Naive thymus-derived CD4-positive, alpha-beta T cell (primary cell): Measurements from ENCODE around the gene BID. TPM values are rescaled to one million over a fixed set of nuclear protein-coding genes. Genes with fewer than 3 reads are reported as not detected.

Experiments
- ATAC-seq: fragments of 150-1000 bp; cut with Tn5 transposase; 2 replicates; pipeline ENCODE4 v1.10.0; 2021; ENCODE audit warnings: mild to moderate bottlenecking, moderate library complexity
- CTCF ChIA-PET: fragments of 350-600 bp; sonication (Branson Sonifier 250); formaldehyde crosslinking; loops from one replicate; lab custom pipeline; 2021; ENCODE audit warnings: antibody characterized with exemption; lab: Charles Lee
- POLR2A ChIA-PET: fragments of 350-600 bp; sonication (Branson Sonifier 250); formaldehyde crosslinking; loops from one replicate; lab custom pipeline; 2021; ENCODE audit warnings: antibody characterized with exemption, inconsistent platforms; lab: Charles Lee
- DNase-seq, 9 donors: peaks; one replicate each; pipeline versions ENCODE4 v3.0.0 to v3.0.0-alpha.2; 2020 to 2022; ENCODE audit warnings: mixed read lengths in 1 of 9
- H3K27ac ChIP-seq: one replicate; pipeline ENCODE4 v1.7.0; 2013; ENCODE audit warnings: mild to moderate bottlenecking, low read depth, low read length, moderate library complexity
- H3K27me3 ChIP-seq, 2 donors: one replicate each; pipeline ENCODE4 v1.7.0; 2013; ENCODE audit warnings: low read length in 2 of 2, mild to moderate bottlenecking in 2 of 2, moderate library complexity in 2 of 2; ENCODE audit not compliant: control insufficient read depth in 2 of 2, insufficient read depth in 2 of 2
- H3K36me3 ChIP-seq, 3 experiments: 1 replicate in 2 of 3; 2 replicates in 1 of 3; pipeline ENCODE4 v1.7.0; 2013; ENCODE audit warnings: low read length in 3 of 3, mild to moderate bottlenecking in 3 of 3, moderate library complexity in 1 of 3; ENCODE audit not compliant: insufficient read depth in 3 of 3, control insufficient read depth in 2 of 3
- H3K4me1 ChIP-seq, 2 donors: one replicate each; pipeline ENCODE4 v1.7.0; 2013; ENCODE audit warnings: low read length in 2 of 2, mild to moderate bottlenecking in 2 of 2, moderate library complexity in 1 of 2; ENCODE audit not compliant: control insufficient read depth in 2 of 2, insufficient read depth in 2 of 2
- H3K4me3 ChIP-seq: 2 replicates; pipeline ENCODE4 v1.7.0; 2013; ENCODE audit warnings: mild to moderate bottlenecking, low read length
- H3K9me3 ChIP-seq, 3 experiments: 1 replicate in 2 of 3; 2 replicates in 1 of 3; pipeline ENCODE4 v1.7.0; 2013; ENCODE audit warnings: low read length in 3 of 3; ENCODE audit not compliant: control insufficient read depth in 2 of 3
- H3K27ac Mint-ChIP-seq, 9 donors: one replicate each; pipeline ENCODE4 v1.8.0; 2020 to 2022; ENCODE audit warnings: mixed read lengths in 9 of 9, mild to moderate bottlenecking in 8 of 9, moderate library complexity in 5 of 9, inconsistent platforms in 2 of 9
- H3K27me3 Mint-ChIP-seq, 5 donors: one replicate each; pipeline ENCODE4 v1.8.0; 2021 to 2022; ENCODE audit warnings: mixed read lengths in 5 of 5, mild to moderate bottlenecking in 1 of 5
- H3K36me3 Mint-ChIP-seq, 5 donors: one replicate each; pipeline ENCODE4 v1.8.0; 2020 to 2022; ENCODE audit warnings: mixed read lengths in 5 of 5, mild to moderate bottlenecking in 3 of 5, inconsistent platforms in 1 of 5
- H3K4me1 Mint-ChIP-seq, 7 donors: one replicate each; pipeline ENCODE4 v1.8.0; 2020 to 2022; ENCODE audit warnings: mixed read lengths in 7 of 7, mild to moderate bottlenecking in 3 of 7, inconsistent platforms in 1 of 7
- H3K4me3 Mint-ChIP-seq, 10 donors: one replicate each; pipeline ENCODE4 v1.8.0; 2020 to 2022; ENCODE audit warnings: mild to moderate bottlenecking in 10 of 10, mixed read lengths in 10 of 10, moderate library complexity in 6 of 10, inconsistent platforms in 2 of 10
- H3K9me3 Mint-ChIP-seq, 11 donors: one replicate each; pipeline ENCODE4 v1.8.0; 2020 to 2022; ENCODE audit warnings: mixed read lengths in 11 of 11, mild to moderate bottlenecking in 4 of 11, inconsistent platforms in 1 of 11, moderate library complexity in 1 of 11
- intact Hi-C, 2 donors: fragments of 100-400 bp; cut with micrococcal nuclease; formaldehyde crosslinking; loops; one replicate each; pipeline ENCODE4 v1.15.1; 2023
- polyA plus RNA-seq, 2 donors: library from polyadenylated mRNA; unstranded; fragments of 300-500 nt; fragmentation: Illumina TruSeq; gene quantifications; one replicate each; pipeline ENCODE4 v1.2.3, GENCODE V29; 2021
- total RNA-seq, 6 experiments: library from RNA in 5 of 6; stranded (reverse) in 5 of 6; gene quantifications; 1 replicate in 5 of 6; 2 replicates in 1 of 6; pipeline ENCODE4 v1.2.3 and lab custom pipeline; 2021 to 2026

Gene BID
- total and polyA plus RNA-seq, 7 experiments from 2014 or later, result 15.4 to 66.2 (median 32.1) TPM

DNA sequence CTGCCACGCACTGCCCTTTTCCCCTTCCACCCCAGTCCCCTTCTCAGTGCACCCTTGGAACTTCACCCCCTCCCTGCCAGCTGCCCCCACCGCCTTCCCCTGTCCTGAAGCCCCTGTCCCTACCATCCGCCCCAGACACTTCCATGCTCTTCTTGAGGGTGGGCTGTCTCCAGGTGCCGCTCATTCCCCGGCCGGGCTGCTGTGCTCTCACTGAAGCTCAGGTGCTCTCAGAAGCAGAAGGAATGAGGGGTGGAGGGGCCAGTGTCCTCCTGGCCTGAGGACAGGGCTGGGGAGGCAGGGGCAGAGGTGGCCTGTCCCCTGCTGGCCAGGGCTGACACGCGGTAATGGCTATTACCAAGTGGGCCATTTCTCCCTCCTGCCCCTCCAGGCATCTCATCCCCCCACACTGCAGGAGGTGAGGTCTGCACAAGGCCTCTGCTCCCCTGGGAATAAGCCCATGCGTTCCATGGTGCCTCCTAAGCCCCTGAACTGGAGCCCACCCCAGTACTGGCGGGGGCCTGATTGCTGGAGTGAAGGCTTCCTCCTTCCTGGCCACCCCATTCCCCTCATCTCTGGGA lies 6.6 kb upstream of the BID start:
- ATAC-seq, result no peak
- ChIA-PET POLR2A (interaction anchor here (2.5 kb wide), 1 partner anchor 11 kb away, joined by 9 read pairs; no protein-coding TSS in a partner anchor), CTCF (interaction anchor here (1.6 kb wide), 1 partner anchor 37 kb away, joined by 6 read pairs; no protein-coding TSS in a partner anchor)
- no peaks in the 10 kb centered on the region for H3K9me3 ChIP-seq
- DNase-seq, result no peak
- H3K4me3 ChIP-seq, result no peak overlapping the region
- no peak overlapping the region for H3K27ac ChIP-seq
- Mint-ChIP-seq H3K36me3 (peaks cover 0 to 14% (median 3%) of the 10 kb centered on the region in 5 donors), H3K9me3 (peaks cover 0 to 2% (median 0%) of the 10 kb centered on the region in 11 donors), H3K27me3 (no peaks in the 10 kb centered on the region), H3K27ac (peak overlapping the region in 6 of 9 donors; percentile 12 to 89 (median 50)), H3K4me1 (peaks cover 26 to 63% (median 52%) of the 10 kb centered on the region in 7 donors), H3K4me3 (peak overlapping the region in 6 of 10 donors; percentile 3 to 97 (median 68))
- intact Hi-C loops, result no loop called here
- H3K36me3 ChIP-seq, result no peaks in the 10 kb centered on the region
- peaks cover 50 to 52% of the 10 kb centered on the region in 2 donors for H3K4me1 ChIP-seq
- no peaks in the 10 kb centered on the region for H3K27me3 ChIP-seq

GRCh38 chr22:17780116-17780740 lies 6.0 kb upstream of the BID start:
- no peak overlapping the region for H3K4me3 ChIP-seq
- Mint-ChIP-seq H3K27me3 (no peaks in the 10 kb centered on the region), H3K4me1 (peaks cover 32 to 67% (median 58%) of the 10 kb centered on the region in 7 donors), H3K9me3 (peaks cover 0 to 2% (median 0%) of the 10 kb centered on the region in 11 donors), H3K36me3 (peaks cover 0 to 14% (median 3%) of the 10 kb centered on the region in 5 donors), H3K4me3 (peak overlapping the region in 9 of 10 donors; percentile 32 to 97 (median 95)), H3K27ac (peak overlapping the region; percentile 18 to 89 (median 49))
- CTCF ChIA-PET, result interaction anchor here (0.7 to 1.2 kb wide), 2 partner anchors 8 to 296 kb away, joined by 3 read pairs; no protein-coding TSS in a partner anchor
- no peaks in the 10 kb centered on the region for H3K27me3 ChIP-seq
- no peaks in the 10 kb centered on the region for H3K36me3 ChIP-seq
- no peaks in the 10 kb centered on the region for H3K9me3 ChIP-seq
- POLR2A ChIA-PET, result interaction anchor here (1.2 to 2.5 kb wide), 2 partner anchors 11 to 25 kb away, joined by 3 to 9 read pairs; no protein-coding TSS in a partner anchor
- intact Hi-C loops, result no loop called here
- no peak for ATAC-seq
- no peak overlapping the region for H3K27ac ChIP-seq
- DNase-seq, result no peak
- peaks cover 55 to 56% of the 10 kb centered on the region in 2 donors for H3K4me1 ChIP-seq

- H3K27me3 Mint-ChIP-seq, result no peaks in the 10 kb centered on the region
- CTCF ChIA-PET, result interaction anchor here (0.6 to 1.2 kb wide), 4 partner anchors 8 to 297 kb away, joined by 3 read pairs; no protein-coding TSS in a partner anchor
- H3K27ac Mint-ChIP-seq, result peak overlapping the region; percentile 28 to 89 (median 70)
- no peaks in the 10 kb centered on the region for H3K27me3 ChIP-seq
- H3K36me3 Mint-ChIP-seq, result peaks cover 0 to 14% (median 3%) of the 10 kb centered on the region in 5 donors
- H3K4me1 Mint-ChIP-seq, result peaks cover 36 to 74% (median 65%) of the 10 kb centered on the region in 7 donors
- peak overlapping the region; percentile 58 to 97 (median 94) for H3K4me3 Mint-ChIP-seq
- DNase-seq, result no peak
- no peak for ATAC-seq
- H3K9me3 Mint-ChIP-seq, result peaks cover 0 to 2% (median 0%) of the 10 kb centered on the region in 11 donors
- H3K4me3 ChIP-seq, result no peak overlapping the region
- intact Hi-C loops, result loop anchor here in 1 of 2 donors (5.0 kb wide), 1 partner anchor 622 kb away; the partner anchor contains the start of gene HDHD5
- H3K36me3 ChIP-seq, result no peaks in the 10 kb centered on the region
- H3K27ac ChIP-seq, result no peak overlapping the region
- H3K4me1 ChIP-seq, result peaks cover 63% of the 10 kb centered on the region in 2 donors
- H3K9me3 ChIP-seq, result no peaks in the 10 kb centered on the region
- POLR2A ChIA-PET, result interaction anchor here (1.2 to 2.5 kb wide), 3 partner anchors 10 to 25 kb away, joined by 3 to 9 read pairs (median 3); no protein-coding TSS in a partner anchor
Measured at GRCh38 chr22:17779286-17780115, 5.2 kb upstream of the BID start.

- intact Hi-C loops, result loop anchor here in 1 of 2 donors (5.0 kb wide), 1 partner anchor 621 kb away; the partner anchor contains the start of gene HDHD5
- peak overlapping the region; percentile 70 to 99 (median 96) for H3K27ac Mint-ChIP-seq
- POLR2A ChIA-PET, result interaction anchor here (0.7 to 2.5 kb wide), 4 partner anchors 9 to 808 kb away, joined by 3 to 9 read pairs (median 4); no protein-coding TSS in a partner anchor
Measured at GRCh38 chr22:17778412-17778976, 4.2 kb upstream of the BID start.

GRCh38 chr22:17777717-17778044 lies 3.4 kb upstream of the BID start:
- H3K27me3 ChIP-seq, result no peaks in the 10 kb centered on the region
- H3K4me3 ChIP-seq, result peak overlapping the region; percentile 94
- peaks cover 46 to 81% (median 71%) of the 10 kb centered on the region in 7 donors for H3K4me1 Mint-ChIP-seq
- ChIA-PET POLR2A (interaction anchor here (1.3 to 1.6 kb wide), 2 partner anchors 11 to 298 kb away, joined by 3 to 5 read pairs; no protein-coding TSS in a partner anchor), CTCF (interaction anchor here (1.1 to 2.2 kb wide), 2 partner anchors 8 to 35 kb away, joined by 6 to 13 read pairs; no protein-coding TSS in a partner anchor)
- intact Hi-C loops, result loop anchor here (1.0 to 5.0 kb wide), 6 partner anchors 10 to 620 kb away; partner anchors contain the start of genes PEX26 (in 2 of the 2), ATP6V1E1 (in 1 of the 2), BCL2L13 (in 1 of the 2) and HDHD5 (in 1 of the 2)
- H3K27ac Mint-ChIP-seq, result peak overlapping the region; percentile 89 to 99 (median 96)
- no peaks in the 10 kb centered on the region for H3K36me3 ChIP-seq
- H3K27me3 Mint-ChIP-seq, result peaks cover 0 to 1% (median 0%) of the 10 kb centered on the region in 5 donors
- peak overlapping the region; percentile 88 for H3K27ac ChIP-seq
- DNase-seq (no peak), ATAC-seq (no peak)
- H3K9me3 Mint-ChIP-seq, result peaks cover 0 to 2% (median 0%) of the 10 kb centered on the region in 11 donors
- H3K36me3 Mint-ChIP-seq, result peaks cover 0 to 14% (median 6%) of the 10 kb centered on the region in 5 donors
- H3K4me3 Mint-ChIP-seq, result peak overlapping the region; percentile 72 to 97 (median 95)
- H3K9me3 ChIP-seq, result no peaks in the 10 kb centered on the region
- H3K4me1 ChIP-seq, result peaks cover 72 to 73% of the 10 kb centered on the region in 2 donors

More at GRCh38 chr22:17778412-17778976, 4.2 kb upstream of the BID start:
- DNase-seq (no peak), ATAC-seq (no peak)
- Mint-ChIP-seq H3K4me1 (peaks cover 38 to 76% (median 65%) of the 10 kb centered on the region in 7 donors), H3K9me3 (peaks cover 0 to 2% (median 0%) of the 10 kb centered on the region in 11 donors), H3K4me3 (peak overlapping the region; percentile 72 to 97 (median 95)), H3K27me3 (no peaks in the 10 kb centered on the region), H3K36me3 (peaks cover 0 to 14% (median 3%) of the 10 kb centered on the region in 5 donors)
- Histone ChIP-seq H3K4me3 (peak overlapping the region; percentile 94), H3K9me3 (no peaks in the 10 kb centered on the region), H3K27ac (peak overlapping the region; percentile 88), H3K4me1 (peaks cover 64 to 65% of the 10 kb centered on the region in 2 donors), H3K36me3 (no peaks in the 10 kb centered on the region), H3K27me3 (no peaks in the 10 kb centered on the region)
- CTCF ChIA-PET, result interaction anchor here (1.2 kb wide), 1 partner anchor 36 kb away, joined by 3 read pairs; no protein-coding TSS in a partner anchor
